Cardiac muscle cell (in vitro differentiated cells and primary cell): ENCODE measurements around the gene MRPS9. TPM values are rescaled to one million over a fixed set of nuclear protein-coding genes. Genes with fewer than 3 reads are reported as not detected.

Experiments used
- DNase-seq, 2 donors: peaks; one replicate each; pipeline versions ENCODE4 v3.0.0 to v3.0.0-alpha.2; 2010 to 2017; ENCODE audit warnings: low read depth in 1 of 2, low spot score in 1 of 2
- H3K27ac ChIP-seq: fragments of 200-600 bp; sonication (generic); 2 replicates; pipeline ENCODE4 v1.5.1; 2016
- H3K27me3 ChIP-seq: fragments of 200-600 bp; sonication (generic); 2 replicates; pipeline ENCODE4 v1.6.0; 2016; ENCODE audit warnings: control low read depth
- H3K36me3 ChIP-seq: fragments of 200-600 bp; sonication (generic); 2 replicates; pipeline ENCODE4 v1.5.1; 2016; ENCODE audit warnings: control low read depth
- H3K4me1 ChIP-seq: fragments of 200-600 bp; sonication (generic); 2 replicates; pipeline ENCODE4 v1.8.1; 2017; ENCODE audit warnings: low read depth, mild to moderate bottlenecking, mixed run types
- H3K4me3 ChIP-seq: fragments of 200-600 bp; sonication (generic); 2 replicates; pipeline ENCODE4 v1.5.1; 2016; ENCODE audit warnings: mild to moderate bottlenecking
- H3K9me3 ChIP-seq: fragments of 200-600 bp; sonication (generic); 2 replicates; pipeline ENCODE4 v1.5.1; 2017; ENCODE audit warnings: low read depth, mild to moderate bottlenecking, control low read depth
- CTCF ChIP-seq: IDR thresholded peaks from 2 replicates; pipeline ENCODE4 v1.5.1; 2012; ENCODE audit warnings: low read depth, mild to moderate bottlenecking, low read length
- polyA plus RNA-seq: library from polyadenylated mRNA; unstranded; fragments of >200 nt; fragmentation: Nextera tagmentation; extraction: Ambion mirVana; gene quantifications from 2 replicates; pipeline ENCODE4 v1.2.1, GENCODE V29; 2016
- total RNA-seq: library from RNA; depleted of rRNA; stranded (reverse); fragments of >200 nt; gene quantifications from 2 replicates; pipeline ENCODE4 v1.2.3, GENCODE V29; 2016

The MRPS9 gene
- total and polyA plus RNA-seq, 2 experiments from 2014 or later, result 43.8 to 85.3 TPM

DNA sequence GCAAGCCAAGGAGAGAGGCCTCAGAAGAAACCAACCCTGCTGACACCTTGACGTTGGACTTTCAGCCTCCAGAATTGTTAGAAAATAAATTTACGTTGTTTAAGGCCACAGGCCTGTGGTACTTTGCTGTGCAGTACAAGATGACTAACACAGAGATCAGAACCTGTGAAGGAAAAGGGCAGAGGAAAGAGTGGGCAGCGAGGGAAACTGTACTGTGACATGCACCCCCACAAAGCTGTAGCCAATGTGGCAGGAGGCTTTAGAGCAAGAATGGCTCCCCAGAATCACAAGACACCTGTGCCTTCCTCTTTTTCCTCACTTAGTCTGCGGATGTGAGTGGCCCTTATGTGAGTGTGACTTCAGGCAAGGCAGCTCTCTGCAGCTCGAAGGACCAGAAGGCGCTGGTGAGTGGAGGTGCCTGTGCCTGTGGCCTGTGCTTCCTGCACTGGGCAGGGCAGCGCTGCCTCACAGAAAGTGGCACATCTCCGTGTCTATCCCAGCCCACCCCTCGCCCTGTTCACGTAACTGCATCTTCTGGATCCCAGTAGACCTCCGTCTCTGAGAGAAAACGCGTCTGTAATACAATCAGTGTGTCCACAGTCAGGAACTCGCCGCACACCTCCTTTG is 89.5 kb downstream of the MRPS9 start:
- H3K36me3 ChIP-seq, result no peaks in the 10 kb centered on the region
- DNase-seq, result no peak
- no peaks in the 10 kb centered on the region for H3K4me1 ChIP-seq
- H3K9me3 ChIP-seq, result no peaks in the 10 kb centered on the region
- H3K4me3 ChIP-seq, result no peak overlapping the region
- TF ChIP-seq CTCF, result no peak
- H3K27me3 ChIP-seq, result no peaks in the 10 kb centered on the region
- no peak overlapping the region for H3K27ac ChIP-seq

DNA sequence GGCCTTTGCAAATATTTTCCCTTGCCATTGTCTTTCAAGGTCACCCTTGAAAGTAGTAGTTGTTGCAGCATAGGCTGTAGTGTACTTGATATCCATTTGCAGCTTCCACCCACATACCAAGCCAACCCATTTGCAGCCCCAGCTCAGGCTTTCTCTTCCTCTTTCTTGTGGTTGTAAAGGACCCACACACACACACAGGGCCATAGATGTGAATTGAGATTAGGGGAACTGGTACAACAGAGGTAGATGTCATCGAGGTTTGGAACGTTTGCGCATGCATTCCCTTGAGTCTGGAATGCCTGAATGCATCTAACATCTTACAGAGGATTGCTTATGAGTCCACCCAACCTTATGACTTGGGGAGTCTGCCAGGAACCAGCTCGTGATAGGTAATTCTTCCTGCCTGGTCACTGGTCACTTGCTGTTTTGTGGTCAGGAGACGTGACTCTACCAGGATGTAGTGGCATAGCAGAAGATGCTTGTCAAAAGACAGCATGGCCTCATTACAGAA is 91.9 kb downstream of the MRPS9 start:
- no peak overlapping the region for H3K4me3 ChIP-seq
- no peaks in the 10 kb centered on the region for H3K27me3 ChIP-seq
- no peak for TF ChIP-seq CTCF
- H3K27ac ChIP-seq, result no peak overlapping the region
- H3K9me3 ChIP-seq, result no peaks in the 10 kb centered on the region
- H3K36me3 ChIP-seq, result no peaks in the 10 kb centered on the region
- DNase-seq, result no peak
- H3K4me1 ChIP-seq, result no peaks in the 10 kb centered on the region

DNA sequence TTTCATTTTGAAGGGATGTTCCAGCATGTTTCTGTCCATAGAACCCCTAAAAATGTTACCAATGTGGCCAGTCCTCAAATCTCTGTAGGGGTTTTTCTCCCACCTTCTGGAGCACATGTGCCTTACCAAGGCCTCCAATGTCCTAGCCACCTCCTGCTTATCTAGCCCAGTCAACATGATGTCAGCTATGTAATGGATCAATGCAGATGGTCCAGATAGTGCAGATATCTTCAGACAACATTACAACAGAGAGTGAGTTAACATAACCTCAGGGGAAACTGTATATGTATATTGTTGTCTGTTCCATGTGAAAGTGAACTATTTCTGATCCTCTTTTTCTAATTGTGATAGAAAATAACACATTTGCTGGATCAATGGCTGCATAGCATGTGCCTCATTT is 92.7 kb downstream of the MRPS9 start:
- no peak for TF ChIP-seq CTCF
- Histone ChIP-seq H3K27me3 (no peaks in the 10 kb centered on the region), H3K4me1 (no peaks in the 10 kb centered on the region)

GRCh38 chr2:105134081-105134480 is 96.2 kb downstream of the MRPS9 start:
- Histone ChIP-seq H3K9me3 (no peaks in the 10 kb centered on the region), H3K4me3 (no peak overlapping the region), H3K4me1 (no peaks in the 10 kb centered on the region), H3K36me3 (no peaks in the 10 kb centered on the region), H3K27me3 (no peaks in the 10 kb centered on the region), H3K27ac (no peak overlapping the region)
- DNase-seq, result no peak
- TF ChIP-seq CTCF, result no peak

More for the DNA sequence above, 92.7 kb downstream of the MRPS9 start:
- H3K4me3 ChIP-seq, result no peak overlapping the region
- H3K27ac ChIP-seq, result no peak overlapping the region
- no peak for DNase-seq
- no peaks in the 10 kb centered on the region for H3K36me3 ChIP-seq
- H3K9me3 ChIP-seq, result no peaks in the 10 kb centered on the region

GRCh38 chr2:105135436-105135835 is 97.6 kb downstream of the MRPS9 start:
- Histone ChIP-seq H3K4me3 (no peak overlapping the region), H3K36me3 (no peaks in the 10 kb centered on the region), H3K4me1 (no peaks in the 10 kb centered on the region), H3K27ac (no peak overlapping the region), H3K27me3 (no peaks in the 10 kb centered on the region), H3K9me3 (no peaks in the 10 kb centered on the region)
- no peak for DNase-seq
- TF ChIP-seq CTCF, result no peak
